NCI-H1930 (cell line): ENCODE data around the gene CCT6A.
"Not testable (repeated sequence)": the region's sequence is repeated elsewhere in the genome, so short reads cannot be mapped to it uniquely, and the experiment has no call there.

ENCODE experiments used
- DNase-seq, 2 experiments: peaks; one replicate each; lab custom pipeline; 2025; lab: John Stamatoyannopoulos, UW

Gene CCT6A

GRCh38 chr7:56098187-56099008, 46.8 kb downstream of the CCT6A start:
- DNase-seq = not testable (repeated sequence)

DNA sequence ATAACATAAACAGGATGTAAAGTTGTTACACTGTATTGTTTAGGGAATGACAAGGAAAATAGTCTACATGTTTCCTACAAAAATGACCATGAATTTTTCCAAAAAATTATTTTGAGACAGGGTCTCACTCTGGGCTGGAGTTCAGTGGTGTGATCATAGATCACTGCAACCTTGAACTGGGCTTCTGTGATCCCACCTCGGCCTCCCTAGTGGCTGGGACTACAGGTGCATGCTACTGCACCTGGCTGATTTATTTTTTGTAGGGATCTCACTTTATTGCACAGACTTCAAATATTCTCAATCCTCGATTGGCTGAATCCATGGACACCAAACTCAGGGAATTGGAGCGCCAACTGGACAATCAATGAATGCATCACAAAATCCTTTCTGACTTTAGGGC, 48.1 kb downstream of the CCT6A start:
- no peak for DNase-seq

GRCh38 chr7:56104138-56104537, 52.6 kb downstream of the CCT6A start:
- DNase-seq = not testable (repeated sequence)

DNA sequence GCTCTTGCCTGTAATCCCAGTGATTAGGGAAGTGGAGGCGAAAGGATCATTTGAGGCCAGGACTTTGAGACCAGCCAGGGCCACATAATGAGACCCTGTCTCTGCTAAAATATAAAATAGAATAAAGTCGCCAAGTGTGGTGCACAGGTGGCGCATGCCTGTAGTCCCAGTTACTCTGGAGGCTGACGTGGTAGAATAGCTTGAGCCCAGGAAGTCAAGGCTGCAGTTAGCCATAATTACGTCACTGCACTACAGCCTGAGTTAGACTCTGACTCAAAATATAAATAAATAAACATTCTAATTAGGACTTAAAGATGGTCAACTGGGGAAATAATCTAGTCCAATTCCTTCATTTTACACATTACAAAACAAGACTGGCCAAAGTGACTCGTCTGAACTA, 53.9 kb downstream of the CCT6A start:
- no peak for DNase-seq

DNA sequence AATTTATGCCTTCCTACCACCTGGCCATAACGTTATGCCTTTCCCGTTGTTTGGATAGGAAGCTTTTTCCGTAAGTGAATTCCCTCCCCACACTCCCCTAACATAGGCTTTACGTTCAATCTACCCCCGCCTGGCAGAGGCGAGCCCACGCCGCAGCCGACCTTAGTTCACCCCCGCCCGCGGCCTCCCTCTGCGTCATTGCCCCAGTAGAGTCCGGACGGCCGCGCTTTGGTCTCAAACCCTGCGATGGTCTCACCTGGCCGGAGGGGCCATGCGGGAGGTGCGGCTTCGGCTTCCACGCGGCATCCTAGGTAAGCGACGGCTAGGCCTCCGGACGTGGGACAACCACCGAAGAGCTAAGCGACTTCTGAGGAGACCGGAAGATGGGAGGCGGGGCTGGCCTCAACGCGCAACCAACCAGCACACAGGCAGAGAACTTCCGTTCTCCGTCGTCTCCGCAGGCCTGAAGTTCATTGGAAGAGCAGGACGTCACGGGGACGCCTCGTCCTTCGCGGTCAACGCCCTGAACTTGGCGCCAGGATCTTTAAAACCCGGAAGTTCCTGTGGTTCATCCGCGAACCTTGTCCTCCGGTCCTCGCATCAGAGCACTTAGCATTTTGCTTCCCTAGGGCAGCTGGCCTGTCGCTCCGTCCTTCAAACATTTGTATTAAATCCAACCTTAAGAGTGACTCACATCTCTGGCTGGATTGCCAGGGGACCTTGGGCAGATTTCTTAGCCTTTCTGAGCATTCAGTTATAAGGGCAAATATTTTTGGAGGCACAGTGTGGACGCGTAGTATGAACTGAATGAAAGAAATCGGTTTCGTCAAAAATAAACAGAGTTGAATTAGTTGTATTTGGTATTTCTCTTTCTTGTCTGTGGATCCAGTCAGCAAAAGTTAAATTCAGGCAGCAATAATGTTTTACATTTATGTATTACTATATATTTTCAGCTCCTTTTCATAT, 54.8 kb downstream of the CCT6A start, which contains the start of gene CHCHD2:
Gene CHCHD2, minus strand, starts transcription at position 369 of the 966 bp plus-strand sequence. Its CDS starts 63 bp downstream, at position 306.
- peak; percentile 98 to 99 for DNase-seq

DNA sequence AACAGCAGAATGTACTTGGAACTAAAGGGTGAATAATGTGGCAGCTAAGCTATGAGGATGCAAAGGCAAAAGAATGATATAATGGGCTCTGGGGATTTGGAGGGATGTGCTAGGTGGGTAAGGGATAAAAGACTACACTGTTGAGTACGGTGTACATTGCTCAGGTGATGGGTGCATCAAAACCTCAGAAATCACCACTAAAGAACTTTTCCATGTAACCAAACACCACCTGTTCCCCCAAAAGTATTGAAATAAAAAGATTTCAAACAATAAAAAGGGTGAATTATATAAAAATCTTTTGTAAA, 56.3 kb downstream of the CCT6A start:
- DNase-seq = no peak

GRCh38 chr7:56110611-56111010, 59.0 kb downstream of the CCT6A start:
- DNase-seq = no peak

GRCh38 chr7:56112244-56112643, 60.7 kb downstream of the CCT6A start:
- DNase-seq = not testable (repeated sequence)
